Neural progenitor cell (in vitro differentiated cells): ENCODE data around the gene DNAL4.

Experiments used
- CTCF ChIP-seq: fragments of 200-600 bp; sonication (generic); IDR thresholded peaks from 2 replicates; pipeline ENCODE4 v1.5.1; 2017; ENCODE audit warnings: antibody characterized with exemption, mild to moderate bottlenecking
- EZH2 ChIP-seq: fragments of 200-600 bp; sonication (generic); IDR thresholded peaks from 2 replicates; pipeline ENCODE4 v1.6.1; 2017; ENCODE audit warnings: antibody characterized with exemption, mild to moderate bottlenecking, moderate library complexity
- EZH2phosphoT487 ChIP-seq: fragments of 200-600 bp; sonication (generic); IDR thresholded peaks from 2 replicates; pipeline ENCODE4 v1.6.1; 2017; ENCODE audit warnings: antibody characterized with exemption

- TF ChIP-seq CTCF: no peak
- no peak for TF ChIP-seq EZH2phosphoT487
- no peak for TF ChIP-seq EZH2
These were observed 34.2 kb upstream of the DNAL4 start for GRCh38 chr22:38828191-38828590.
